ENCODE measurements around the gene WNT4. TPM values are rescaled to one million over a fixed set of nuclear protein-coding genes. Genes with fewer than 3 reads are reported as not detected.
A peak's percentile ranks its signal among the peaks of the same experiment; 100 is the strongest.

Gene WNT4
- total and polyA plus RNA-seq, 8 donors = 0.69 to 17.6 (median 4.0) TPM

DNA sequence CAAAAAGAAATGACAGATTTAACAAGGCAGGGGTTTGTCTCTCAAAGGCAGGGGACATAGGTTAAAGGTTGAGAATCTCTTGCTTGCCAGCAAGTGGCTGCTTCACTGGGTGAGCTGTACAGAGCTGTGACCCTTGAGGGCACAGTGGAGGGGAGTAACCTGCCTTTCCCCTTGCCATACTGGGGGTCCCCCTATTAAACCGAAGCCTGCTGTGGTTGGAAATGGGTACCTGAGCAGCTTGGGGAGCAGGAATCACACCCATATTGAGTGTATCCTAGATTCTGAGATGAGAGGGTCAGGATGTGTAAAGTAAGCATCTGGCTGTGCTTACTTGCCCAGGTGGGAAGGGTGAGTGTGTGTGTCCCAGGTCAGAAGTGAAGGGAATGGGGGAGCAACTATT, 31.8 kb downstream of the WNT4 start:
- 86 to 92% methylated on average over 1 of the region's 1 CpG for WGBS, 2 donors
- no peaks in the 10 kb centered on the region for H3K4me1 ChIP-seq
- no peak for ATAC-seq
- FAIRE-seq = no peak
- no peak overlapping the region for H3K4me3 ChIP-seq
- intact Hi-C loops (cut with DNase I) = no loop called here
- no peaks in the 10 kb centered on the region for H3K27me3 ChIP-seq
- peaks cover 0 to 4% (median 0%) of the 10 kb centered on the region in 3 donors for H3K36me3 ChIP-seq
- DNase-seq = no peak
- TF ChIP-seq, protein P1, sequence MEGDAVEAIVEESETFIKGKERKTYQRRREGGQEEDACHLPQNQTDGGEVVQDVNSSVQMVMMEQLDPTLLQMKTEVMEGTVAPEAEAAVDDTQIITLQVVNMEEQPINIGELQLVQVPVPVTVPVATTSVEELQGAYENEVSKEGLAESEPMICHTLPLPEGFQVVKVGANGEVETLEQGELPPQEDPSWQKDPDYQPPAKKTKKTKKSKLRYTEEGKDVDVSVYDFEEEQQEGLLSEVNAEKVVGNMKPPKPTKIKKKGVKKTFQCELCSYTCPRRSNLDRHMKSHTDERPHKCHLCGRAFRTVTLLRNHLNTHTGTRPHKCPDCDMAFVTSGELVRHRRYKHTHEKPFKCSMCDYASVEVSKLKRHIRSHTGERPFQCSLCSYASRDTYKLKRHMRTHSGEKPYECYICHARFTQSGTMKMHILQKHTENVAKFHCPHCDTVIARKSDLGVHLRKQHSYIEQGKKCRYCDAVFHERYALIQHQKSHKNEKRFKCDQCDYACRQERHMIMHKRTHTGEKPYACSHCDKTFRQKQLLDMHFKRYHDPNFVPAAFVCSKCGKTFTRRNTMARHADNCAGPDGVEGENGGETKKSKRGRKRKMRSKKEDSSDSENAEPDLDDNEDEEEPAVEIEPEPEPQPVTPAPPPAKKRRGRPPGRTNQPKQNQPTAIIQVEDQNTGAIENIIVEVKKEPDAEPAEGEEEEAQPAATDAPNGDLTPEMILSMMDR (IDR thresholded peaks at IDR 0.05) = no peak
- no peaks in the 10 kb centered on the region for H3K9me3 ChIP-seq
- H3K27ac ChIP-seq = no peak overlapping the region

DNA sequence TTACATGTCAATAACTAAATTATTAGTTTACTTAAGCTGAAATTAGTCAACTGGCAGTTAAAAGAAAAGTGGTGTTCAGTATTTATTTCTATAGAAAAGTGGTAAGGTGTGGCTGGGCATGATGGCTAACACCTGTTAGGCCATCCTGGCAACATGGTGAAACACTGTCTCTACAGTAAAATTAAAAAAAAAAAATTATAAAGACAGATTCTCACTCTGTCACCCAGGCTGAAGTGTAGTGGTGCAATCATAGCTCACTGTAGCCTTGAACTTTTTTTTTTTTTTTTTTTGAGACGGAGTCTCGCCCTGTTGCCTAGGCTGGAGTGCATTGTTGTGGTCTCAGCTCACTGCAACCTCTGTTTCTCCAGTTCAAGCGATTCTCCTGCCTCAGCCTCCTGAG, 32.9 kb downstream of the WNT4 start:
- WGBS, 2 donors = 87 to 94% methylated on average over 3 of the region's 3 CpGs
- H3K9me3 ChIP-seq = no peaks in the 10 kb centered on the region
- no peaks in the 10 kb centered on the region for H3K27me3 ChIP-seq
- no peak overlapping the region for H3K4me3 ChIP-seq
- no peak for ATAC-seq
- no peak for DNase-seq
- no peak for FAIRE-seq
- TF ChIP-seq, protein P1 (IDR thresholded peaks at IDR 0.05) = no peak
- no peaks in the 10 kb centered on the region for H3K4me1 ChIP-seq
- intact Hi-C loops (cut with DNase I) = no loop called here
- H3K27ac ChIP-seq = no peak overlapping the region
- H3K36me3 ChIP-seq = peaks cover 0 to 4% (median 0%) of the 10 kb centered on the region in 3 donors

DNA sequence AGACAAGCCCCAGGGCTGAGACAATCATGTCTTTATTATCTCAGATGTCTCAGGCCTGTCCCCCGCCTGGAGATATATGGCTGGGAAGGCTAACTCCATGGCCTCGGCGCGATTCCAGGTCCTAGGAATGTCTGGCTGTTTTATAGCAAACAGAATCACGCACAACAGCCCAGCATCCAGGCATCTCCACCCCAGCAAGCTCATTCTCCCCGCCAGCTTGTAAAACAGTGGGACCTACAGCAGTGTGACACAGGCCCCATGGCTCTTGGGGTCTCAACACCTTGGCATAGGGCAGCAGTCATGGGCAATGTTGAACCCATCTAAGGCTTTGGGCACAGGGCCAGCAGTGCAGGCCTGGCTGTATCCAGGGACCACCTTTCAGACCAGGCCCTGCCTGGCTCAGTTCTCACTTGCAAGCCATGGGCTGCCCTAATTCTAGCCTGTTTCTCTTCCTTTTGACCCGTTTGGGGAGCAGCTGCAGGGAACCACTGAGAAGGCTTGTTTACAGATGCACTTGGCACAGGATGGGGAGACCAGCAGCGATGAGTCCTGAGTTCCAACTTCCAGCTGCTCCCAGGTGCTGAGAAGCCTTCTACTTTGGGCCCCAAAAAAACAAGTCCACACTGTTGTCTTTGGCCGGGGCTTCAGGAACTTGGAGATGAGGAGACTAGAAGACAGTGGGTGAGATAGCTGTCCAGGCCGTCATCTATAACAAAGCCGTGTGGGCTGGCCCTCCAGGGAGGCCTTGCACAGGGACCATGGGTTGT, 34.4 kb downstream of the WNT4 start:
- no peak overlapping the region for H3K4me3 ChIP-seq
- H3K4me1 ChIP-seq = no peaks in the 10 kb centered on the region
- H3K27ac ChIP-seq = no peak overlapping the region
- DNase-seq (peak in 1 of 6 donors; percentile 13), FAIRE-seq (no peak), ATAC-seq (no peak)
- no peaks in the 10 kb centered on the region for H3K9me3 ChIP-seq
- H3K36me3 ChIP-seq = peaks cover 0 to 4% (median 0%) of the 10 kb centered on the region in 3 donors
- TF ChIP-seq, protein P1 (IDR thresholded peaks at IDR 0.05) = no peak
- intact Hi-C loops (cut with DNase I) = no loop called here
- no peaks in the 10 kb centered on the region for H3K27me3 ChIP-seq
- 76 to 78% methylated on average over 11 of the region's 11 CpGs for WGBS, 2 donors

DNA sequence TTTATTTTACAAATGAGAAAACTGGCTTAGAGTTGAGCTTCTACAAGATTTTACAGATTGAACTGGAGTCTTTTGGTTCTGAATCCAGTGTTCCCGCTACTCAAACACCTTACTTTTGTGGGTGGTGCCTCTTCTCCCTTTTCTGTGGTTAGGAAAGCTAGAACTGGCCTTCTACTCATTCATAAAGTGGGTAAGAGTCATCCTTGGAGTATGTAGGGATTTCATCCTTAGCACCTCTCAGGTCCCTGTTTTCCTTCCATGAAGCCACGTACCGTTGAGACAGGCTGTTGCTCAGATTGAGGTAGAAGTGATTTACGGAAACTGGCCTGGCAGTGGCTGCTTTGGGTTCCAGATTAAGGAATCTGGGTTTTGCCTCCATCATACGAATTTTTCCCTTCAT, 35.8 kb downstream of the WNT4 start:
- Histone ChIP-seq H3K4me1 (no peaks in the 10 kb centered on the region), H3K4me3 (no peak overlapping the region), H3K27me3 (no peaks in the 10 kb centered on the region), H3K27ac (no peak overlapping the region), H3K36me3 (peaks cover 0 to 2% (median 0%) of the 10 kb centered on the region in 3 donors), H3K9me3 (no peaks in the 10 kb centered on the region)
- TF ChIP-seq, protein P1 (IDR thresholded peaks at IDR 0.05) = no peak
- 95 to 98% methylated on average over 5 of the region's 5 CpGs for WGBS, 2 donors
- intact Hi-C loops (cut with DNase I) = no loop called here
- FAIRE-seq (no peak), DNase-seq (no peak), ATAC-seq (no peak)

DNA sequence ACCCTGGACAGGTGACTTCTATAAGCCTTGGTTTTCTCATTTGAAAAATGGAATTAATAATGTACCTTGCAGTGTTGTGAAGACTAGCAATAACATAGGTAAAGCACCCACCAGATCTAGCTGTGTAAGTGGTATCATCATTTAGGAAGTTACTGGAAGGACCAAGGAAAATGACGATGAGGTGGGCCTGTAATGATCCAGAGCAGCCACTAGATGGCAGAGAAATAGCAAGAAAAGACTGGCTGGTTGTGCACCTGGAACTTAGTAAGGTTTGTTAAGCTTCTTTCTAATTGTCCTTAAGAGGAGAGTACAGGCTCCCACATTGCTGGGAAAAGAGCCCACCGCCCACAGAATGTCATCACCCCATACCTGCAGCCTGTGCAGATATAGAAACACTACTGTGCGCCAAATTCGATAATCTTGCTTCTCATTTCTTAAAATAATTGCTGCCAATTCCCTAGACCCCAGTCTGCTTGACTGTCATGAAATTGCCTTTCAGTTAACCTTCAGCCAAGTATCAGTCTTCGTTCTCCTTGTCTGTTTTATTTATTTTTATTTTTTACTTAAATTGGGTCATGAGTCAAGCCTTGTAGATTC, 37.2 kb downstream of the WNT4 start:
- H3K36me3 ChIP-seq = no peaks in the 10 kb centered on the region
- no peaks in the 10 kb centered on the region for H3K9me3 ChIP-seq
- ATAC-seq (peak; percentile 51 to 89 (median 82)), DNase-seq (peak in 1 of 6 donors; percentile 52), FAIRE-seq (no peak)
- no peaks in the 10 kb centered on the region for H3K4me1 ChIP-seq
- 48 to 50% methylated on average over 5 of the region's 5 CpGs for WGBS, 2 donors
- no peaks in the 10 kb centered on the region for H3K27me3 ChIP-seq
- H3K4me3 ChIP-seq = no peak overlapping the region
- H3K27ac ChIP-seq = no peak overlapping the region
- intact Hi-C loops (cut with DNase I) = no loop called here
- TF ChIP-seq, protein P1 (IDR thresholded peaks at IDR 0.05) = peak; percentile 59 to 72 (median 67)
